Measurements from ENCODE around the gene PTPRG.
"Not testable (repeated sequence)": the region's sequence is repeated elsewhere in the genome, so short reads cannot be mapped to it uniquely, and the experiment has no call there.

The PTPRG gene

GRCh38 chr3:61796088-61796680, 234.8 kb downstream of the PTPRG start:
- DNase-seq (ENCODE audit: low read depth in 2 of 2), result no peak

GRCh38 chr3:61796911-61797310, 235.5 kb downstream of the PTPRG start:
- no peak for DNase-seq (ENCODE audit: low read depth in 2 of 2)

GRCh38 chr3:61802772-61803171, 241.4 kb downstream of the PTPRG start:
- no peak for DNase-seq (ENCODE audit: low read depth in 2 of 2)

- no peak for DNase-seq (ENCODE audit: low read depth in 2 of 2)
Measured at GRCh38 chr3:61803983-61804382, 242.6 kb downstream of the PTPRG start.

- DNase-seq (ENCODE audit: low read depth in 2 of 2), result no peak
Measured at GRCh38 chr3:61804782-61805181, 243.4 kb downstream of the PTPRG start.

- DNase-seq (ENCODE audit: low read depth in 2 of 2), result no peak
Measured at GRCh38 chr3:61805510-61806080, 244.2 kb downstream of the PTPRG start.

GRCh38 chr3:61806810-61807209, 245.4 kb downstream of the PTPRG start:
- DNase-seq (ENCODE audit: low read depth in 2 of 2), result no peak

- DNase-seq (ENCODE audit: low read depth in 2 of 2), result peak; percentile 41 to 42
Measured at GRCh38 chr3:61807865-61808276, 246.5 kb downstream of the PTPRG start.

- no peak for DNase-seq (ENCODE audit: low read depth in 2 of 2)
Measured at GRCh38 chr3:61808526-61808925, 247.2 kb downstream of the PTPRG start.

- no peak for DNase-seq (ENCODE audit: low read depth in 2 of 2)
Measured at GRCh38 chr3:61808999-61809398, 247.6 kb downstream of the PTPRG start.

- no peak for DNase-seq (ENCODE audit: low read depth in 2 of 2)
Measured at GRCh38 chr3:61809879-61810278, 248.5 kb downstream of the PTPRG start.

GRCh38 chr3:61810953-61811497, 249.7 kb downstream of the PTPRG start:
- DNase-seq (ENCODE audit: low read depth in 2 of 2), result no peak

GRCh38 chr3:61811652-61812051, 250.3 kb downstream of the PTPRG start:
- DNase-seq (ENCODE audit: low read depth in 2 of 2), result no peak

- DNase-seq (ENCODE audit: low read depth in 2 of 2), result no peak
Measured at GRCh38 chr3:61812085-61812484, 250.7 kb downstream of the PTPRG start.

- no peak for DNase-seq (ENCODE audit: low read depth in 2 of 2)
Measured at GRCh38 chr3:61812517-61812916, 251.1 kb downstream of the PTPRG start.

- peak; percentile 69 to 75 for DNase-seq (ENCODE audit: low read depth in 2 of 2)
Measured at GRCh38 chr3:61813636-61814035, 252.3 kb downstream of the PTPRG start.

- no peak for DNase-seq (ENCODE audit: low read depth in 2 of 2)
Measured at GRCh38 chr3:61814674-61815073, 253.3 kb downstream of the PTPRG start.

- not testable (repeated sequence) for DNase-seq (ENCODE audit: low read depth in 2 of 2)
Measured at GRCh38 chr3:61816304-61816703, 254.9 kb downstream of the PTPRG start.

GRCh38 chr3:61819861-61820260, 258.5 kb downstream of the PTPRG start:
- DNase-seq (ENCODE audit: low read depth in 2 of 2), result no peak

GRCh38 chr3:61820306-61820992, 259.1 kb downstream of the PTPRG start:
- no peak for DNase-seq (ENCODE audit: low read depth in 2 of 2)

- peak; percentile 82 to 83 for DNase-seq (ENCODE audit: low read depth in 2 of 2)
Measured at GRCh38 chr3:61821823-61822251, 260.5 kb downstream of the PTPRG start.

- no peak for DNase-seq (ENCODE audit: low read depth in 2 of 2)
Measured at GRCh38 chr3:61822588-61822987, 261.2 kb downstream of the PTPRG start.

GRCh38 chr3:61824553-61825135, 263.3 kb downstream of the PTPRG start:
- DNase-seq (ENCODE audit: low read depth in 2 of 2), result no peak
